ENCODE results near the gene ING5. TPM values are rescaled to one million over a fixed set of nuclear protein-coding genes. Genes with fewer than 3 reads are reported as not detected.
A peak's percentile ranks its signal among the peaks of the same experiment; 100 is the strongest.

The ING5 gene
- total RNA-seq, 1 experiment from 2014 or later: 12.8 TPM

DNA sequence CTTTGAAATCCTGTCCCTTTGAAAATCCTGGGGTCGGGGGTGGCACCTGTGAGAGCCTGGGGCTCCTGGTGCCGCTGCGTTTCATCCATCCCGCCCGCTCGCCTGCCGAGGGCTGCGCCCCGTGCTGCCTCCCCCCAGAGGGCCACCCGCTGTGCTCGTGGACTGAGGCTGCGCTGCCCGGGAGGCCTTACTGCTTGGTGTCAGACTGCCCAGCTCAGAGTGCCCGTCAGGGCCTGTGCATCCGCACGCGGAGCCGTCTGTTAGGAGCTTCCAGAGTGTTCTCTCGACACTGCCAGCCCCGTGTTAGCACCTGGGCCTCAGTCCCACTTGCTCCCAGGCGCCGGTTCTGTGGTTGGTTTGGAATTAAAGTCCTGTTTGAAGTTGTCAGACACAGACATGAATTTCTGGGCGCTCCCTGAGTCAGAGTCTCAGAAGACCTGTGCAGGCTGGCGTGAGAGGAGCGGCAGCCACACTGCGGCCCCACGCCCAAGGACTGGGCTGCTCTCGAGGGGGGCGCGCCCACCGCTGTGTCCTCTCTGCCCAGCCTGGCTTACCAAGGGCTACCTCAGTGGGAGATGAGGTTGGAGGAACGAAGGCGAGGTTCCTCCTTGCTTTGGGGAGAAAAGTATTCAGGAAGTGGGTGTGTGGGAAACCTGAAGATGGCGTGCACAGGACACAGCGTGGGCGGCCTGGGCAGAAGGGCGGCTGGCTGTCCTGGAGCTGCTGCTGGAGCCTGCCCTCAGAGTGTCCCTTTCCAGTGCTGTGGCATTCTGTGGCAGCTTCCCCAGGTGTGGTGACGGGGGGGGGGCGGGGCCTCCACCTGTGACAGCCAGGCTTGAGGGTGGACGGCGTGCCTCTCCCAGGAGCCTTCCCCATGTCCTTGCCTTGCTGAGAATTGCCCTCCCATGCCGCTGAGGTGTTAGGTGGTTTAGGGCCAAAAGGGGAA lies 29.3 kb upstream of the ING5 start:
- no peak for DNase-seq (ENCODE audit: low spot score)

DNA sequence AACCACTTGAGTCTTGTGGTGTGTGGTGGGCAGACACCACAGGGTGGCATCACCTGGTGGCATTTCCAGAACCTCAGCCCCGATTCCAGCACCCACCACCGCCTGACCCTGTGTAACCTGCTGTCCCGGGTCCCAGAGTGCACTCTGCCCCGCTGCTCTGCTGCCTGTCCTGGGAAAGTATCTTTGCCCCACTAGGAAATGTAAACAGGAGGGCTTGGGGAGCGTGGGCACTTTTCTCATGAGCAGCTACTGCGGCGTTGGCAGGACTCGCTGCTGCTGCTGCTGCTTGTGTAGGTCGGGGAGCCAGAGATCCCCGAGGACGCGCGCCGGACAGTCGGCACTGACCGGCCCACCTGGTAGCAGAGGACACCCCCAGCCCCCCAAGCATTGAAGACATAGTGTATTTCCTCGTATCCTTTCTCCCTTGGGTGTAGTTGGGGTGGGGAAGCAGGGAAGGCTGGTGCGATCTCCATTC lies 28.6 kb upstream of the ING5 start:
- DNase-seq (ENCODE audit: low spot score): no peak

DNA sequence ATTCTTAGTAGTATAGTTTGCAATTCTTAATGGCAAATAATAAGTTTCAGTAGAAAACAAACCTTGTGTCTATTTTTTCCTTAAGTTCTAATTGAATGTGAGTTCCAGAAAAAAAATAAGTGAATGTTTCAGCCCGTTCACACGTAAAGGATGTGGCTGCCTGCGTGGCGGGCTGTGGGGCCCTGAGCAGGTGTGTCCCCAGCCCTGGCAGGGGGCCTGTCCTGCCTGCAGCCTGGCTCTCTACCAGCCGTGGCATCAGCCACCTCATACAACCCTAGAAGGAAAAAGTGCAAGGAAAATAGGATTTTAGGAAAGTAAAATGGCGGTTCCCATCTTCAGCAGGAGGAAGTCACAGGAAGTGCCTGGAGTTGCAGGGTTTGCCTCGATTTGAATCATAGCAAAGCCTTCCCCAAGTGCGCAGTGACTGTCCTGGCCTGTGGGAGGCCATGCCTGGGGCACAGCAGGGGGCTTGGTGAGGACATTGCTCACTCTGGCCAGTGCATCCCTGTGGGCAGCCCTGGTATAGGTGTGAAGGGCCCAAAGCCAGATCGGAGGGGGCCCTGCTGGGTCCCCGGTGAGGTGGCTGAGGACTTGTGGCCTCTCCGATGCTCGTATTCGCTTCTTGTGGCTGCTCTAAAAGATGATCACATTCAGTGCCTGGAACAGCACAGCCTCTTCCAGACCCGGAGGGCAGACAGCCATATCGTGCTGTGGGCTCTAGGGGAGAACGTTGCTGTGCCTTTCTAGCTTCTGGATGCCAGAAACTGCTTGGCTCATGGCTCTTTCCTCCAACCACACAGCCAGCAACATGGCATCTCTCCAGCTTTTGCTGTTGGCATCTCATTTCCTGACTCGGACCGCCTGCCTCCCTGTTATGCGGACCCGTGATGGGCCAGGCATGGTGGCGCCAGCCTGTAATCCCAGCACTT lies 27.8 kb upstream of the ING5 start:
- DNase-seq (ENCODE audit: low spot score): peak; percentile 49

DNA sequence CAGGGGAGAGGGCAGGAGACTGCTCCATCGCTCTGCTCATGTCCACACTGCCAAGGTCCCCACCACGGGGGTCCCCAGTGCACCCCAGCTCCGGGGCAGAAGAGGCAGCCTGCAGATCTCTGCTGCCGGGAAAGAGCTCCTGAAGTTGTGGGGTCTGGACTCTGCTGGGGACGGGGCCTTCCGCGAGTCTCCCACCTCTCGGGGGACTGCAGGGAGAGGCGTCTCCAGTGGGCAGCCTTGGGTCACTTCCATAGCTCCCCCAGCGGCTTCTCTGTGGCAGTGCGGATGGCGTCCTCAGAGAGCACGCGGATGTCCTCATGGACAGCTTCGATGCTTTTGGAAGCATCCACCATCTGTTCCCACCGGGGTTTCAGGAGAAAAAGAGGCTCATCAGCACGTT lies 26.0 kb upstream of the ING5 start:
- no peak for DNase-seq (ENCODE audit: low spot score)

GRCh38 chr2:241676665-241677064 lies 25.2 kb upstream of the ING5 start:
- DNase-seq (ENCODE audit: low spot score): no peak

GRCh38 chr2:241677392-241677791 lies 24.4 kb upstream of the ING5 start:
- DNase-seq (ENCODE audit: low spot score): no peak

DNA sequence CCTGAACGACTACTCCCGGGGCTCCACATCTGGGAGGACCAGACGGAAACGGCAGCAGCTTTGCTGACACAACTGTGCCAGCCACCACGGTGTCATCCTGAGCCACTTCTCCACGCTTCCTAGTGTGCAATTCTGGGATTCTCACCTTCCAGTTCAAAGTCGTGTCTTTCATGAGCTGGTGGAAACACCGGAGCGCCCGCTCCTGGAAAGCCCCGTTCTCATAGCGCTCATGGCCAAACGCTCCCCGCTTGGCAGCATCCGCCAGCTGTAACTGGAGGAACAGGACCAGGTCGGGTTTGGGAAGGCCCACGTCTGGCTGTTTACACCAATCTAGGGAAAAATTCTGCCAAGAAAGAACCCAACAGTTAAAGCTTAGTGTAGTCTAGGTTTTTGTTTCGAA lies 23.5 kb upstream of the ING5 start:
- DNase-seq (ENCODE audit: low spot score): no peak

GRCh38 chr2:241678784-241679540 lies 22.9 kb upstream of the ING5 start:
- DNase-seq (ENCODE audit: low spot score): no peak

GRCh38 chr2:241680044-241680443 lies 21.8 kb upstream of the ING5 start:
- no peak for DNase-seq (ENCODE audit: low spot score)

GRCh38 chr2:241680827-241681599 lies 20.8 kb upstream of the ING5 start:
- peak; percentile 95 for DNase-seq (ENCODE audit: low spot score)

DNA sequence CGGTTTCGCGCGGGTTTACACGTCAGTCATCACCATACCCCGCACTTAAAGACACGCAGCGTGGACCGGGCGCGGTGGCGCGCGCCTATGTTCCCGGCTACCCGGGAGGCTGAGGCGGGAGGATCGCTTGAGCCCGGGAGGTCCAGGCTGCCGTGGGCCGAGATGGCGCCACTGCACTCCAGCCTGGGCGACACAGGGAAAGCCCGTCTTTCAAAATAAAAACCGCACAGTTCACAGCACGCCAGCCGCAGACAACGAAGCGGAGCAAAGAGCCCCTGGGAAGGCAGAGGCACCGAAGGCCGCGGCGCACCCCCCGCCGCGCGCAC lies 15.6 kb upstream of the ING5 start:
- no peak for DNase-seq (ENCODE audit: low spot score)

- DNase-seq (ENCODE audit: low spot score): peak; percentile 92
Observed at GRCh38 chr2:241686650-241687425, 15.0 kb upstream of the ING5 start, which contains the start of gene DTYMK. Gene DTYMK, minus strand, starts transcription at chr2:241686815. Its CDS starts 32 bp downstream, at chr2:241686783.

- no peak for DNase-seq (ENCODE audit: low spot score)
Observed at GRCh38 chr2:241689306-241689705, 12.5 kb upstream of the ING5 start.

DNA sequence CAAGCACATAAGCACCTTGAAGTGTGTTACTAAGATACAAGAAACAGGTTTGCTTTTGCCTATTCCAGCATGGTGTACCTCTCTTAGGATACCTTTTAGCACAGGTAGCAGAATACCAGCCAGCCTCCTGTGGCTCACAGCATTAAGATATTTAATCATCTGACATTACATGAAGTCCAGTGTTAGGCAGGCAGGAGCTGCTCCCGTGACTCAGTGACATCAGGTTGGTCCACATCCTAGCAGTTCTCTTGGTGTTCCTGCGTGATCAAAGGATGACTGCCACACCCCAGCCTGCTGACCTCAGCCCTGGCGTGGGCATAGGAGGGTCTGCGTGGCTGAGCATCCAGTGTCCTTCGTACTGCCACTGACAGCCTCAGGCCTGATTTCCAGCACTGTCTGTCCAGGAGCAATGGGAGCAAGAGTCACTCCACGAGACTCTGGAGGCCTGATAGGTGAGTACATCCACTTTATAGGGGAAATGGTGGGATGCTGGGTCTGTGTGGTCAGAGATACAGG lies 11.6 kb upstream of the ING5 start:
- DNase-seq (ENCODE audit: low spot score): no peak

GRCh38 chr2:241692448-241692847 lies 9.4 kb upstream of the ING5 start:
- DNase-seq (ENCODE audit: low spot score): peak; percentile 75

DNA sequence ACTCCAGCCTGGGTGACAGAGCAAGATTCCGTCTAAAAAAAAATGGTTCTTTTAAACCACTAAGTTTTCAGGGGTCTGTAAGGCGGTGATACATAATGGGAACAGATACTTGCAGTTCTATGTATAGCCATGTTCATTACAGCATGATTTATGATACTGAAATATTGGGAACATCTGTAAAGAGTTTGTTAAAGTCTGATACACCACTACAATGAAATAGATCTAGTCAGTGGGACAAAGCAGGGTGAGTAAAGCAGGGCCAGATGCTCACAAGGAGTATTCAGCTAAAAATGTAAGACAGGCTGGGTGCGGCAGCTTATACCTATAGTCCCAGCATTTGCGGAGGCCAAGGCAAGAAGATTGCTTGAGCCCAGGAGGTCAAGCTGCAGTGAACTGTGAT lies 6.2 kb upstream of the ING5 start:
- DNase-seq (ENCODE audit: low spot score): no peak

- no peak for DNase-seq (ENCODE audit: low spot score)
Observed at GRCh38 chr2:241701149-241701398, 765 bp upstream of the ING5 start.

DNA sequence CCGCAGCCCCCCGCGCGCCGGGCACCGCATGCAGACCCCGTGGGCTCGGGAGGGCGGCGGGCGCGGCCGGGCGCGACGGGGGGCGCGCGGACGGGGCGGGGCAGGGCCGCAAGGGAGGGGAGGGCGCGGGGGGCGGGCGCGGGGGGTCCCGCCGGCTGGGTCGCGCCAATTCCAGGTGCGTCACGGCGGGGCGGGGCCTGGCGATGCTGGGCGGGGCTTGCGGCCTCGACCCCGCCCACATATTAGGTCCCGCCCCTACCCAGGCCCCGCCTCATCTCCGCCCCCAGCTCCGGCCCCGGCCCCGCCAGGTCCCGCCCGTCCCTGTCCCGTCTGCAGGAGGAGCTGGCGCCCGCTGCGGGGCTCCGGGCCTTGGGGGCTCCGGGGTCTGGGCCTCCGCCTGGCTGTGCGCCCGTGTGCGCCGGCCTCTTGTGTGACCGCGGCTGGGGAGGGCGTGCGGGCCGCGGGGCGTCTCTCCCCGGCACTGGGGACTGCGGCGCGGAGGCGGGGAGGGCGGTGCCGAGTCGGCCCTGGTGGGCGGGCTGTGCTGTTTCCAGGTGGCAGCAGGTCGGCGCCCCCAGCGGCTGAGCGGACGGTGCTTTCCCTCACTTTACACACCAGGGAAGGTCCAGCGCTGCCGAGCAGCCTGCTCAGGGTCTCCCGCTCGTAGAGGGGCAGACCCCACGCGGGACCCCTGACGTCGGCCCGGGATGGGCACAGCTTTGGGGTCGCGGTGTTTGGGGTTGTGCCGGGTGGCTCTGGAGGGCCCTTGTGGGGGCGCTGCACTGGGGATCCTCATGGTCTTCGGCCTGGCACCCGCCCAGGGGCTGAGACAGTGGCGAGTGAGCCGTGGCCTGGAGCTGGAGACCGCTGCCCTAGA lies 554 bp downstream of the ING5 start:
- peak; percentile 64 for DNase-seq (ENCODE audit: low spot score)

- no peak for DNase-seq (ENCODE audit: low spot score)
Observed at GRCh38 chr2:241703032-241703604, 1.3 kb downstream of the ING5 start.
